GM19035 (cell line): ENCODE results near the gene NOG.

Experiments
- ATAC-seq: cut with Tn5 transposase; IDR thresholded peaks from one replicate; pipeline ENCODE4 v1.9.1; 2021; ENCODE audit not compliant: unreplicated experiment

NOG gene

DNA sequence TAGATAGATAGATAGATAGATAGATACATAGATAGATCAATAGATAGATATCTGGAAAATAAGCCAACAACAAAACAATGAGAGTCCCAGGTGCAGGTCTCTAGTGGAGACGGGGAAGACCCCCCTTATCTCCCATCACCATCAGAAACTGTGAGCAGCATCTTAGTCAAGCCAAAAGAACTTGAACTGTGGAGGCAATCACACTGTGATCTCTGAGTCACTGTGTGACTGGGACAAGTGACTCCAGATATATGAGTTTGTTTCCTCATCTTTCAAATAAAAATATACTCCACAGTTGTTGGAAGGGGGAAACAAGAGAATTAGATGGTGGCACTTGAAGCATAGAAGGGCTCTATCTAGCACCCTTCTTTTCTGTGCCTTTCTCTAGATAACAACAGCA, 42.1 kb downstream of the NOG start:
- ATAC-seq, result no peak

DNA sequence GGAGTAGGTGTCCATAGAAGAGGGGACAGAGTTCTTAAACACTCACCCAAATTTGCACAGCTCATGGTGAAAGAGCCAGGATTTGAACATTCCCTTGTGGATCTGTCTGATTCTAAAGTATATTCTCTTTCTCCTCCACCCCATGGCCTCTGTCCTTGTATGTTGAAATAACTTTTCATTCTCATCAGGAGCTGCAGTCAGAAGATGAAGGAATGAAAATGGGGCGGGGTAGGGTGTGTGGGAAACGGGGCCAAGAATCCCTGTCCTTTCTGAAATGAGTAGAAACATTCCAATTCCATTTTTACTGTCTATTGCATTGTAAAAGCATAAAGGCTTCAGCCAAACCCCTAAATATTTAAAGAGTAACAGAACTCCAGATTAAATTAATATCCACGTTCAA, 42.8 kb downstream of the NOG start:
- no peak for ATAC-seq

DNA sequence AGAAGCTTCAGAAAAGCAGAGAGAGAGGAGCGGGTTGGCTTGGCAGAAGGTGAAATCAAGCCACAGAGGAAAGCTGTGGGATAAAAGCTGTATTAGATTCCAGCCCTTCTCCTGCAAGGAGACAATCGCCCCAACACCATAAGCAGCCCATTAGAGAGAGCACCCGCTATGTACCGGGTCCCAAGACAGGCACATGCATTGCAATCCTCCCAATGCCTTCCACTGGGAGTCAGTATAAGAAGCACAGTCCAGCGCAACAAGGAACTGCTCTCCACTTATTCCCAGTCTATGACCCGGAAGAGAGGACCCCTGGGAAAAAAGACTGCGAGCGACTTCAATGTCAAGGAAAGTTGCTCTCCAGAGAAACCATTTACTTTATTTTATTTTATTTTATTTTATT, 43.8 kb downstream of the NOG start:
- ATAC-seq, result no peak

DNA sequence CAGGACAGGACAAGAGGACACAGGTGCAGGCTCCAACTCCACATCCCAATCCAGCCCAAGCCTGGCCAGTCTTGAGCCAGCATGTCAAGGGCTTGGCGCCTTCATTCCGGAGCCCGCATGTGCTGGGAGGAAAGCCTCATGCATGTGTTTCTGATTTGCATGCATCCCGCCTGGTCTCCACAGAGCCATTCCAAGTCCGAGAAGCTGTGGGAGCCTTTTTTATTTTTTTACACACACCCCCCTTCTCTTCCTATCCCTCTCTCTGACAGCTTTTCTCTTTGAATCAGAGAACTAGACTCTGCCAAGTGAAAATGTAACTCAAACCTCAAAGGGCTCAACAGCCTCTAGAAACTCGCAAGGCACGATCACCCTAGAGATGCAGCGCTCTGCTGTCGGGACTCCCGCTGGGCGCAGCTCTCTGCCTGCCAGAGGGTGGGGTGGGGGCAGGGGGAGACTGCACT, 45.1 kb downstream of the NOG start:
- no peak for ATAC-seq

DNA sequence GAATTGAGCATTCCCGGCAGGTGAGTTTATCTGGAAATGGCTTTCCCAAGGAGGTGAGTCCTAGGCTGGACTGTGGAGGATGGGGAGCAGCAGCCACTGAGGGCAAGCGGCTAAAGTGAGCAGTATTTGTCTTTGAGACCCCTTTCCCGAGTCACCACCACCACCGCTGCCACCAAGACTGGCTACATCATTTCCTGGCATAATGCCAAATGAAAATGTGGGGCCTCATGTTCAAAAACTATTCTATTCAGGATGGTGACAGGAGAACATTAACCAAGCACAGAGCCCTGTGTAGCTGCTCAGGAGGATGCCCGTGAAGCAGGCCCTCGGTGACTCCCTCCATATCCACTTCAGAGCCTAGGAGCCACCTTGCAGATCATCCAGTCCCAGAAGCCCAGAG, 46.0 kb downstream of the NOG start:
- ATAC-seq, result no peak

DNA sequence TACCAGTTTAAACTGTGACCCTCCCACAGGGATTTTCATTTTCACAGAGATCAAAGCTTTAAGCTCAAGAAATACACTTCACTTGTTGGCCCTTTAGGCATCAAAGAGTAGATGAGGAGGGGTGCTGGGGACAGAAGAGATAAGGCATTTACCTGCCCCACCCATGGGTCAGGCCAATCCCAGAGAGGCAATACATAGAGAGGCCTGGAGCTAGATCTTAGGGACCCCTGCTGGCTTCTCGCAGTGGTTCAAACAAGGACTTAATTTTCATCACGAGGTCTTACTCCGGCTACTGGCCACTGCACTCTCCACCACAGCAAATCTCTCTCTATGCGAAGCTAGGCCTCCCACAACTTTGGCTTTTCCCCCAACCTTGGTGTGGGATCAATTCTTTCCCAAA, 46.6 kb downstream of the NOG start:
- no peak for ATAC-seq

DNA sequence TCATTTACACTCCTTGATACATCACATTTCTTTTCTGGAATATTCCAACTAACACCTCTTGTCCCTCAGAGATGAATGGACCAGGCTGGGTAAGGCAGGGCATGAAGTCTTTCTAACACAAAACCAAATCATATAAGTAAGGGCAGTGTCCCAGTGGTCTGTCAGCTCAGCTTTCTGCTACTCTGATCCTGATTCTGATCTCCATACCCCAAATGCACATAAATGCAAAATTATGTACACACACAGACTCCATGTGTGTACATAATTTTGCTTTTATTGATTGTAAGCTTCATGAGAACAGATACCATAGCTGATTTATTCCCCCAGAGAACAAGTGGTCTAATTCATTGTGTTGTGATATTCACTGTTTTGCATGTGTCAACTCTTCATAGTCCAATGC, 47.9 kb downstream of the NOG start:
- no peak for ATAC-seq

DNA sequence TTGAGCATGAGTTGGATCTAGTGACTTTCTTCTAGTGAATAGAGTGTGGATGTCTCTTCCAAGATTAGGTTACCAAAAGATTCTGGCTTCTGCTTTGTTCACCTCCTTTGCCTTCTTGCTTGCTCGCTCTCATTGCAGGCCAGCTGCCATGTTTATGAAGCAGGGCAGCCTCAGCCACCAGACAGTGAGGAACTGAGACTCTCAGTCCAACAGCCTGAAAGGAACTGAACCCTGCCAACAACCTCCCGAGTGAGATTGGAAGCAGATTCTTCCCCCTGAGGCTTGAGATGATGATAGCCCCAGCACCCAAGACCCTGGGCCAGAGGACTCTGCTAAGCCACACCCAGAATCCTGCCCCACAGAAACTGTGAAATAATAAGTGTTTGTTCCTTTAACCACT, 48.4 kb downstream of the NOG start:
- ATAC-seq, result no peak

DNA sequence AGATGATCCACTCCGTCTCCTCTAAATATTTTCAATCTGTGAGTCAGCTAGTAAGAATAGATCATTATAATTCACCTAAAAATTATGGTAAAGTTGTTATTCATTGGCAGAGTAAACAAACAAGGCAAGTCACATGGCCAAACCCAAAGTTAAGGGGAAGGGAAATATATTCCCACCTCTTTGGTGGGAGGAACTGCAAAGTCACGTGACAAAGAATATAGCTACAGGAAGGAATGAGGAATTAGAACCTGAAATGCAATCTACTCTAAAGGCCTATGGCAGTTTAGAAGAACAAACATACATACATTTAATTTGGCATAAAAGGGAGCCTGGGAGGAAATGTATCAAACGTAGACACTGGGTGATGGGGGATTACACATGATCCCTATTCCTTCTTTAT, 48.9 kb downstream of the NOG start:
- ATAC-seq, result no peak
